Activated CD8-positive, alpha-beta T cell treated with anti-CD3 and anti-CD28 coated beads for 36 hours (primary cell): ENCODE results near the gene RUFY2. TPM values are rescaled to one million over a fixed set of nuclear protein-coding genes. Genes with fewer than 3 reads are reported as not detected.
"Not testable (repeated sequence)": the region's sequence is repeated elsewhere in the genome, so short reads cannot be mapped to it uniquely, and the experiment has no call there.

Experiments
- ATAC-seq: fragments of 200-7000 bp; cut with Tn5 transposase; one replicate; pipeline ENCODE4 v1.10.0; 2021; ENCODE audit warnings: mild to moderate bottlenecking, moderate library complexity
- CTCF ChIA-PET: fragments of 350-600 bp; sonication (Branson Sonifier 250); formaldehyde crosslinking; loops from one replicate; lab custom pipeline; 2021; ENCODE audit warnings: antibody characterized with exemption; lab: Charles Lee
- POLR2A ChIA-PET: fragments of 350-600 bp; sonication (Branson Sonifier 250); formaldehyde crosslinking; loops from one replicate; lab custom pipeline; 2021; ENCODE audit warnings: antibody characterized with exemption; lab: Charles Lee
- DNase-seq: peaks from one replicate; pipeline ENCODE4 v3.0.0-alpha.2; 2020
- H3K27ac Mint-ChIP-seq: one replicate; pipeline ENCODE4 v1.8.0; 2021; ENCODE audit warnings: mild to moderate bottlenecking, mixed read lengths
- H3K27me3 Mint-ChIP-seq: one replicate; pipeline ENCODE4 v1.8.0; 2021; ENCODE audit warnings: mixed read lengths
- H3K36me3 Mint-ChIP-seq: one replicate; pipeline ENCODE4 v1.8.0; 2021; ENCODE audit warnings: low read depth, mixed read lengths
- H3K4me1 Mint-ChIP-seq: one replicate; pipeline ENCODE4 v1.8.0; 2021; ENCODE audit warnings: low read depth, mixed read lengths
- H3K4me3 Mint-ChIP-seq: one replicate; pipeline ENCODE4 v1.8.0; 2021; ENCODE audit warnings: mild to moderate bottlenecking, moderate library complexity, mixed read lengths
- H3K9me3 Mint-ChIP-seq: one replicate; pipeline ENCODE4 v1.8.0; 2021; ENCODE audit warnings: mixed read lengths
- CTCF ChIP-seq: fragments of 200-600 bp; IDR thresholded peaks from one replicate; pipeline ENCODE4 v1.8.0; 2022; ENCODE audit warnings: antibody characterized with exemption, mild to moderate bottlenecking
- intact Hi-C: fragments of 100-400 bp; cut with micrococcal nuclease; formaldehyde crosslinking; loops from one replicate; pipeline ENCODE4 v1.10.0; 2022
- total RNA-seq, 2 experiments: library from RNA; stranded (reverse); gene quantifications; one replicate each; pipeline ENCODE4 v1.2.3, GENCODE V29; 2021

The RUFY2 gene
- total RNA-seq, 2 experiments from 2014 or later, result 7.8 to 8.0 TPM

DNA sequence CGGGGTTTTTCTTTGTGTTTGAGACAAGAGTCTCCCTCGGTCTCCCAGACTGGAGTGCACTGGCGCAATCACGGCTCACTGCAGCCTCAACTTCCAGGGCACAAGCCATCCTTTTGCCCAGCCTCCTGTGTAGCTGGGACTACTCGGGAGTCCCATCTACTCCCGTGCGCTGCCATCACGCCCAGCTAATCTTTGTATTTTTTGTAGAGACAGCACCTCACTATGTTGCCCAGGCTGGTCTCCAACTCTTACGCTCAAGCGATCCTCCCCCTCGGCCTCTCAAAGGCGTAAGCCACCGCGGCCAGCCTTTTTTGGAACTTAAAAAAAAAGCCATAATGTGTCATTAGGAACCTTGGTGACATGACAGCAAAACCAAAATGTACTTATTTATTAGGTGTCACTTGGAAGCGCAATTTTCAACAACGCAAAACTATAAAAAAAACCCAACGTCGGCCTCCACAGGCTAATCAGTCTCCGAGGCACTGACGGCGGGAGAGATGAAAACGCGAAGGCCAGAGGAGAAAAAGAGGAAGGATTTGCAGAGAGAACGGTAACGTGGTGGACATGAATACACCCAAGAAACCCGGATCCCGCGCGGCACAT lies 76.1 kb downstream of the RUFY2 start:
- intact Hi-C loops, result no loop called here
- peak overlapping the region; percentile 94 for H3K4me3 Mint-ChIP-seq
- ATAC-seq (no peak), DNase-seq (peak; percentile 31)
- no peaks in the 10 kb centered on the region for H3K27me3 Mint-ChIP-seq
- peak overlapping the region; percentile 100 for H3K27ac Mint-ChIP-seq
- ChIA-PET POLR2A (interaction anchor here (0.9 to 4.7 kb wide), 8 partner anchors 12 to 625 kb away, joined by 3 to 44 read pairs (median 5); partner anchors contain the start of genes DDX21 and HERC4), CTCF (interaction anchor here (1.7 to 4.8 kb wide), 4 partner anchors 10 to 475 kb away, joined by 4 to 21 read pairs (median 6); no protein-coding TSS in a partner anchor)
- TF ChIP-seq CTCF, result no peak
- no peaks in the 10 kb centered on the region for H3K9me3 Mint-ChIP-seq
- peaks cover 36% of the 10 kb centered on the region for H3K36me3 Mint-ChIP-seq
- H3K4me1 Mint-ChIP-seq, result peaks cover 32% of the 10 kb centered on the region

- no peak overlapping the region for H3K27ac Mint-ChIP-seq
- peaks cover 23% of the 10 kb centered on the region for H3K4me1 Mint-ChIP-seq
- DNase-seq (no peak), ATAC-seq (no peak)
- CTCF ChIA-PET, result interaction anchor here (1.2 to 4.8 kb wide), 6 partner anchors 8 to 474 kb away, joined by 3 to 21 read pairs (median 4); no protein-coding TSS in a partner anchor
- no peaks in the 10 kb centered on the region for H3K9me3 Mint-ChIP-seq
- TF ChIP-seq CTCF, result no peak
- H3K4me3 Mint-ChIP-seq, result no peak overlapping the region
- peaks cover 22% of the 10 kb centered on the region for H3K36me3 Mint-ChIP-seq
- POLR2A ChIA-PET, result interaction anchor here (0.6 to 1.5 kb wide), 3 partner anchors 15 to 386 kb away, joined by 3 to 9 read pairs (median 3); no protein-coding TSS in a partner anchor
- H3K27me3 Mint-ChIP-seq, result no peaks in the 10 kb centered on the region
- intact Hi-C loops, result no loop called here
These were observed 77.6 kb downstream of the RUFY2 start for GRCh38 chr10:68329506-68329861.

DNA sequence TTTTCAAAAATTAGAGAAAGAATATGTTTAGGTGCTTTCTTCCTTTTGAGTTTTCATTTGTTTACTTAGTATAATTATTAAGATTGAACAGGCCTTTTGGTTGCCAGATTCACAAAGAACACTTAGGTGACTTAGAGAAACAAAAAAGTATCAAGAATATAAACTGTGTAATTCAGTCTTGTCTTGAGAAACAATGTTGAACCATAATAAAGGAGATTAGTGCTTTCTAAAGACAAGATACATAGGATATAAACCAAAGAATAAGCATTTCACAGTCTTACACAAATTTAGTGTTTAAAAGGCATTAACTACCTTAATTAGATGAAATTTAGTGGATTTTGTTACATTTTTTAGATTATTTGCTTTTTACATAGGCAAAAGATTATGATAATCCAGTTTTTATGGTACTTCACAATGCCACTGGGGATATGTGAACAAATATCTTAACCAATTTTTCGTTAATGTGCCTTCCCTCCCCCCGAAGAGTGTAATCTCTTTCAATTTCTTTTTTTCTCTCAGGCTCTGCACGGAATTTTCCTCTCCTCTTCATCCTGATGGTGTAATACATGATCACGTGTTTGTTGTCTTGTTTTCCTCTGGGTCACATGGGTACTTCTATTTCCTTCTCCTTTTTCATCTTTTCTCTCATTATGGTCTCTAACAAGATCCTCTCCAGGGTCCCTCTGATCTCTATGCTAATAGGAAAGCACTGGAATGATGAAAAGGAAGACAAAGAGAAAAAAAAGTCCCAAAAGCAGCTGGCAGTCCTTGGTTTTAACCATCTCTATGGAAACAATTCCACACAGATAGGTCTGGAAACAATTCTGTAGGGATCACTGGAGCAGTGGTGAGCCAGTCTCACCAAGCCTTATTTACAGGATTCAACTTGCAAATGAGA lies 78.9 kb downstream of the RUFY2 start:
- H3K36me3 Mint-ChIP-seq, result peaks cover 10% of the 10 kb centered on the region
- intact Hi-C loops, result no loop called here
- no peak for TF ChIP-seq CTCF
- ChIA-PET CTCF (interaction anchor here (0.9 kb wide), 1 partner anchor 27 kb away, joined by 3 read pairs; no protein-coding TSS in a partner anchor), POLR2A (interaction anchor here (0.7 to 1.5 kb wide), 2 partner anchors 11 to 98 kb away, joined by 3 read pairs; no protein-coding TSS in a partner anchor)
- H3K4me1 Mint-ChIP-seq, result peaks cover 20% of the 10 kb centered on the region
- H3K4me3 Mint-ChIP-seq, result peak overlapping the region; percentile 31
- no peaks in the 10 kb centered on the region for H3K27me3 Mint-ChIP-seq
- H3K9me3 Mint-ChIP-seq, result no peaks in the 10 kb centered on the region
- DNase-seq, result no peak
- ATAC-seq, result no peak
- H3K27ac Mint-ChIP-seq, result peak overlapping the region; percentile 27

- not testable (repeated sequence) for ATAC-seq
- CTCF ChIA-PET, result interaction anchor here (1.8 kb wide), 1 partner anchor 117 kb away, joined by 4 read pairs; no protein-coding TSS in a partner anchor
These were observed 82.7 kb downstream of the RUFY2 start for GRCh38 chr10:68324396-68324795.

GRCh38 chr10:68318331-68319059 lies 88.6 kb downstream of the RUFY2 start:
- Mint-ChIP-seq H3K27ac (peak overlapping the region; percentile 21), H3K4me3 (no peak overlapping the region), H3K9me3 (peaks cover 11% of the 10 kb centered on the region), H3K4me1 (peaks cover 4% of the 10 kb centered on the region), H3K27me3 (no peaks in the 10 kb centered on the region), H3K36me3 (peaks cover 9% of the 10 kb centered on the region)
- CTCF ChIA-PET, result interaction anchor here (1.2 to 1.7 kb wide), 2 partner anchors 17 to 29 kb away, joined by 3 to 5 read pairs; no protein-coding TSS in a partner anchor
- no peak for TF ChIP-seq CTCF
- no peak for DNase-seq
- ATAC-seq, result no peak
- POLR2A ChIA-PET, result interaction anchor here (1.4 kb wide), 1 partner anchor 14 kb away, joined by 5 read pairs; the partner anchor contains the start of gene PBLD
- intact Hi-C loops, result no loop called here

More at GRCh38 chr10:68324396-68324795, 82.7 kb downstream of the RUFY2 start:
- H3K27ac Mint-ChIP-seq, H3K27me3 Mint-ChIP-seq, intact Hi-C loops, H3K4me1 Mint-ChIP-seq, H3K36me3 Mint-ChIP-seq, DNase-seq, H3K4me3 Mint-ChIP-seq, H3K9me3 Mint-ChIP-seq, POLR2A ChIA-PET: not testable (repeated sequence)
